ENCODE data around the gene CLEC4G.

CLEC4G gene

DNA sequence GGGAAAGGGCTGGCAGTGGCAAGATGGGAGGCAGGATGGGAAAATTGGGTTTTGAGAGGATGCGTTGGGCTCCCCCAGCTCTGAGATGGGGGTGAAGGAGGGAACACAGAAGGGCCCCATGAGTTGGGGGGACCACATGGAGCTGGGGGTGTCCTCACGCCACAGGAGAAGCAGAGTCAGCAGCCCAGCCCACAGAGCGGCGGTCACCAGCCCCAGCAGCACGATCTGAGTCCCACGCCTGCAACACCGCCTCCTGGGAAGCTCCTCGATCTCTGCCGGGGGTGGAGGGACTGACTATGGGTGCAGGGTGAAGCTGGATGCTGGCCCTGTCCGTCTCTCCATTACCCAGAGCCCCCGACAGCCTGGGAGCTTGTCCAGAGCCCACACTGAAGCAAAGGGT, 33.3 kb downstream of the CLEC4G start:
- in situ Hi-C loops (cut with MboI; ENCODE audit: low sequenced_read_pairs) = no loop called here

DNA sequence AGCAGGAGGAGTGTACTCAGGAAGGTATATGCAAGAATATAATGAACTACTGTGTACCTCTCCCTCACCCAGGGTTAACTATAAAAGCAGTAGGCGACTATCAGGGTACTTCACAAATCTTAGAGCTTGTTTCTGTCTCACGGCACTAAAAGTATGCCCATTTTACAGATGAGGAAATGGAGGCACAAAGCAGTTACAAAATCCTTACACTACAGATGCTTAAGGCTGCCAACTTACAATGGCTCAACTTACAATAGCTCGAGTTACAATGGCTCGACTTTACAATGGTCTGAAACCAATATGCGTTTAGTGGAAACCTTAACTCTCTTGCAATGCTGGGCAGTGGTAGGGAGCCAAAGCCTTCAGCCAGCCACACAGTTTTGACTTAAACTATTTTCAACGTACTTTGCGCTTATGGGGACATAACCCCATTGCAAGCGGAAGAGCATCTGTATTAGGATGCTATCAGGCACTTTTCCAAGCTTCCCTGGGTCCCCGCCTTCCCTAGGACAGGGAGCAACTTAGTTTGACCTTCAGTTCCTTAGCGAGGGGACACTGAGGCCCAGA, 34.1 kb downstream of the CLEC4G start:
- in situ Hi-C loops (cut with MboI; ENCODE audit: low sequenced_read_pairs) = no loop called here

DNA sequence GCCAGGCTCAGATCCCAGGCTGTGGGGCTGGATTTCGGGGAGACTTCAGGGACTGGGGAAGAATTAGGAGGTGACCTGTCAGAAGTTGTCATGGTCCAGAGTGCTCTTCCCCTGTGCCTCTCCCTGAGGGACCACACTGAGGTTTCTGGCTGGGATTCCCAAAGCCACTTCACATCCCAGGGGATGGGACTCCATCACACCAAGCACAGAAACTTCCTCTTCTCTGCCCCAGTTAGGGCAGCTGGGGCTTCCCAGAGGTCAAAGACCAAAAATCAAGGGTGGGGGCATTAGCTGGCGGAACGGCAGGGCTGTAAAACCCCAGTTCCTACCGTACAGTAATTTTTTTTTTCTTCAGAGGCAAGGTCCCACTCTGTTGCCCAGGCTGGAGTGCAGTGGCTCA, 37.4 kb downstream of the CLEC4G start:
- in situ Hi-C loops (cut with MboI; ENCODE audit: low sequenced_read_pairs) = no loop called here

DNA sequence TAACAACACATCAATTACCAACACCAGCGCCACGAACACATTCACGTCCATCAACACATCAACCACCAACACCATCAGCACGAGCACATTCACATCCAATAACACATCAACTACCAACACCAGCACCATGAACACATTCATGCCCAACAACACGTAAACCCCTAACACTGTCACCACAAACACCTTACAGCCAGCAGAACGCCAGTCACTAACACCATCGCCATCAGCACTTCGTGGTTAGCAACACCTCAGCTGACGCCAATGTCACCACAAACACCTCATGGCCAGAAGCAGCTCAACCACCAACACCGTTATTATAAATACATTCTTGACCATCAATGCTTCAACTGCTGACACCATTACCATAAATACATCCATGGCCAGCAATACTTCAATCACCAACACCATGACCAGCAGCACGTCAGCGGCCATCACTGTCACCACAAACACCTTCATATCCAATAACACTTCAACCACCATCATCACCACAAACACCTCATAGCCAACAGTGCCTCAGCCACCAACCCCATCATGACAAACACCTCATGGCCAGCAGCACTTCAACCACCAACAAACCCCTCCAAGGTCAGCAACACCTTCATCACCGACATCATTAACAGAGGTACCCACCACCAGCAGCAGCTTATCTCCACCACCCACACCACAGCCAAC, 39.4 kb downstream of the CLEC4G start:
- in situ Hi-C loops (cut with MboI; ENCODE audit: low sequenced_read_pairs) = no loop called here

DNA sequence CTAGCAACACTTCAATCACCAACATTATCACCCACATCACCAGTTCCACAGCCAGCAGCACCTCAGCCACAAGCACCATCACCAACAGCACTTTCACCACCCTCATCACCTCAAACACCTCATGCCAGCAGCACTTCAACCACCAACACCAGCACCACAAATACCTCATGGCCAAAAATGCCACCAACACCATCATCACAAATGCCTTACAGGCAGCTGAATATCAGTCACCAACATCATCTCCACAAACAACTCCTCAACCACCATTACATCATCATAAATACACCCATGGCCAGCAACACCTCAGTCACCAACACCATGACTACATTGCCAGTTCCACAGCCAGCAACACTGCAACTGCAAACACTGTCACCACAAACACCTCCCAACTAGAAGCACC, 40.4 kb downstream of the CLEC4G start:
- in situ Hi-C loops (cut with MboI; ENCODE audit: low sequenced_read_pairs) = no loop called here

DNA sequence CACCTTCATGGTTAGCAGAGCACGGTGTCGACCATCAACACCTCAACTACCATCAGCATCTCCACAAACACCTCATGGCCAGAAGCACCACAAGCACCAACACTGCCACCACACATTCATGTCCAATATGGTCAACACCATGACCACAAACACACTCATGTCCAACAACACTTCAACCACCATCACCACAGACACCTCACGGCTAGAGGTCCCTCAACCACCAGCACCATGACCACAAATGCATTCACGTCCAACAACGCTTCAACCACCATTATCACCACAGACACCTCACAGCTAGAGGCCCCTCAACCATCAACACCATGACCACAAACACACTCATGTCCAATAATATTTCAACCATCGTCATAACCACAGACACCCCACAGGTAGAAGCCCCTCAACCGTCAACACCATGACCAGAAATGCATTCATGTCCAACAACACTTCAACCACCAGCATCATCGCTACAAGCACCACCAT, 41.1 kb downstream of the CLEC4G start:
- in situ Hi-C loops (cut with MboI; ENCODE audit: low sequenced_read_pairs) = no loop called here

DNA sequence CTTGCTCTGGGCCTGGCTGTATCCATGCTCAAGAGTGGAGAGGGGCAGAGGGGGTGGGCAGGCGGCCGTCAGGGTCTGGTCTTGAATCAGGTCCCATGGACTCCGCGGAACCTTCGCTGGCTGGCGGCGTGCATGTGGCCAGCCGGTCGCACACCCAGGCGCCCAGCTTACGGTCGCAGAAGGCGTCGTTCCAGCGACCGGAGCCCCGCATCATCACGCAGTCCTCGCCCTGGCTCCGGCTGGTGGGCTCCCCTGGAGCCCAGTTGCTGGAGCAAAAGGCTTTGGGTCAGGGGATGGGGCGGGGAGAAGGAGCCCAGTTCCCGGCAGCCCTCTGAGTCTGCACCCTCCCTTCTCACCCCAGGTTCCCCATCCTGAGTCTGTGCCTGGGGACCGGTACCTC, 42.7 kb downstream of the CLEC4G start:
- in situ Hi-C loops (cut with MboI; ENCODE audit: low sequenced_read_pairs) = no loop called here

DNA sequence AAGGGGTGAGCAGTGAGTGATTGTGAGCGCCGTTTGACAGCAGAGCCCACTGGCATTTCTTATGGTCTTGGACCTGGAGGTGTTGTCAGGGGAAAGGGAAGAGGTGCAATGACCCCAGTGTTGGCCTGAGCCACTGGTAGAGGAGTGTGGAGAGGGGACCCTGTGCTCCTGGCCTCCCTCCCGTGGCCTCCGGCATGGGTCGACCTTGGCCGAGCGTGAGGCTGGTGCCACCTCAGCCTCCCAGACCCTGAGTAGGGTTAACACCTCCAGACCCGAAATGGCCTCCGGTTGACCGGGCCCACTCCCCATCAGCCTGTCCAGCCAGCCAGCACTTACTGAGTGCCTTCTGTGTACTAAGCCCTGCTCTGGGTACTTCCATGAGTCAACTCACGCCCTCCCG, 44.7 kb downstream of the CLEC4G start:
- in situ Hi-C loops (cut with MboI; ENCODE audit: low sequenced_read_pairs) = no loop called here

DNA sequence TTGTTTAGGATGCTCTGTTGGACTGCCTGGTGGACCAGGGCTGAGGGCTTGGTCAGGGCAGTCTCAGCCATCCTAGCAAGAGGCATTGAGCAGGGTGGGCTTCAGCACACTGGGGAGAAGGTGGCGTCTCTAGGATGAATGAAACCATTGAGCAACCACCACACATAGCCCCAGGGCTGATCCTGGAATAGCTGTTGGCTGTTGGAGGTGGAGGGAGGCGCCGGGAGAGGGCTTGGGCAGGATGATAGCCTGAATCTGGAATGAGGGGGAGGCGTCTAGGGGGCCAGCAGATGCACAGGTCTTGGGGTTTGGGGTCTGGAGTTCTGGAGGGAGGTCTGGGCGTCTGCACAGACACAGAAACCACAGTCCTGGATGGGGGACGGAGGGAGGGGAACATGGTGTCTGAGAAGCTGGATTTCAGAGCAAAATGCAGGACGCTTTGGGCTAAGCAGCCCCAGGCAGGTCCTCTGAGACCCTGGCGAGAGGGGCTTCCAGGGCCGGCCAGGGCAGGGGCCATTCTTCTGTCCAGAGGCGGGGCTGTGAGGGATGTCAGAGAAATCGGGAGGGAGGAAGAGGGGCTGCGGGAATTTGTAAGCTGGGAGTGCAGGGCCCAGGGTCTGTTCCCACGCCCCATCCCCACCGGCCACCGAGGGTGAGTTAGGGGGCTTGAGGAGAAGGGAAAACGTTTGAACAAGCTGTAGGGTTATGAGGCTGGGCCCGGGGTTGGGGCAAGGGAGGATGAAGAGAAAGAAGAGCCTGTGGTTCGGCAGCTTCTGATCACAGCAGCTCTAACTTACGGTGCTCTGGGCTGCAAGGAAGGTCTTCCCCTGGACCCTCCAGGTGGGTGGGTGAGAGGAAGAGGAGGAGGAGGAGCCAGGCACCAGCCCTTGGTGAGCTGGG, 46.1 kb downstream of the CLEC4G start:
- in situ Hi-C loops (cut with MboI; ENCODE audit: low sequenced_read_pairs) = no loop called here

DNA sequence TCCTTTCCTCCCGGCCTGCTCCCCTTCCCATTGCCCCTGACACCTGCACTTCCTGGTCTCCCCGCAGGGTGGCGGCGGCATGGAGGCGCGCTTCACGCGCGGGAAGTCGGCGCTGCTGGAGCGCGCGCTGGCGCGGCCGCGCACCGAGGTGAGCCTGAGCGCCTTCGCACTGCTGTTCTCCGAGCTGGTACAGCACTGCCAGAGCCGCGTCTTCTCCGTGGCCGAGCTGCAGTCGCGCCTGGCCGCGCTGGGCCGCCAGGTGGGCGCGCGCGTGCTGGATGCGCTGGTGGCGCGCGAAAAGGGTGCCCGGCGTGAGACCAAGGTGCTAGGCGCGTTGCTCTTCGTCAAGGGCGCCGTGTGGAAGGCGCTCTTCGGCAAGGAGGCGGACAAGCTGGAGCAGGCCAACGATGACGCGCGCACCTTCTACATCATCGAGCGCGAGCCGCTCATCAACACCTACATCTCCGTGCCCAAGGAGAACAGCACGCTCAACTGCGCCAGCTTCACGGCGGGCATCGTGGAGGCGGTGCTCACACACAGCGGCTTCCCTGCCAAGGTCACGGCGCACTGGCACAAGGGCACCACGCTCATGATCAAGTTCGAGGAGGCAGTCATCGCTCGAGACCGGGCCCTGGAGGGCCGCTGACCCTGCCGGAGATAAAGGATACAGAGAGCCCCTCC, 49.6 kb downstream of the CLEC4G start:
- in situ Hi-C loops (cut with MboI; ENCODE audit: low sequenced_read_pairs) = no loop called here

DNA sequence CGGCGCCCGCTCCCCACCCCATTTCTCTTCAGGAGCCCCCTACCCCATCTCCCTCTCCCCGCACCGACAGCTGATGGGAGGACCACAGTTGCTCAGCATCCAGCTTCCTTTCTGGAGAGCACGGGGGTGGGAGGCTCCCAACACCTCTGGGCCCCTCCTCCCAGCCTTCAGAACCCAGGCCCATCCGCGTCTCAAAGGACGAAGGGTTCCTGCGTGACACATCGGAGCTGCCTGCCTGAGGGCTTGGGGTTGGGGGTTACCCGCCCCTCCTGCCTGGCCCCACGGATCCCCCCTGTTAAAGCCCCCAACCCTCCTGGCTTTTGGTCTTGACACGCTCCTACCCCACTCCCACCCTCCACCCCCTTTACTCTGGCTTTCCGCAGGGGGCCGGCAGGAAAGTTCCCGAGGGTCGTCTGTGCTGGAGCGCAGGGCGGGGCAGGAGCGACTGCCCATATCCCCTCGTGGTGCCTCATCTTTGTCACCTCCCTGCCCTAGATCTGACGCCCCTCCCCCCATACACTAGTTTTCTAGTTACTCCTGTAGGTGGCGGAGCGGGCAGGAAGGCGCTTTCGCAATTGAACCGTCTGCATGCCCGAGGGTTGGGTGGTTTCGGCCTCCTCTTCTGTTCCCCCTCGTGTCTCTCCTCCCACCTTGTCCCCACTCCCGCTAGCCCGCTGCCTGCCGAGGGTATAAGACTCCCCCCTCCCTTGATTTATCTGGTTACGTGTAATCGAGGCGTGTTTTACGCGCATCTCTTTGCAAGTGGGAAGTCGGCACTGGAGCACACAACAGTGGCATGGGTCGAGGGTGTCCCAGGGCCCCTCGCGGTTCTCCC, 50.4 kb downstream of the CLEC4G start:
- in situ Hi-C loops (cut with MboI; ENCODE audit: low sequenced_read_pairs) = no loop called here

DNA sequence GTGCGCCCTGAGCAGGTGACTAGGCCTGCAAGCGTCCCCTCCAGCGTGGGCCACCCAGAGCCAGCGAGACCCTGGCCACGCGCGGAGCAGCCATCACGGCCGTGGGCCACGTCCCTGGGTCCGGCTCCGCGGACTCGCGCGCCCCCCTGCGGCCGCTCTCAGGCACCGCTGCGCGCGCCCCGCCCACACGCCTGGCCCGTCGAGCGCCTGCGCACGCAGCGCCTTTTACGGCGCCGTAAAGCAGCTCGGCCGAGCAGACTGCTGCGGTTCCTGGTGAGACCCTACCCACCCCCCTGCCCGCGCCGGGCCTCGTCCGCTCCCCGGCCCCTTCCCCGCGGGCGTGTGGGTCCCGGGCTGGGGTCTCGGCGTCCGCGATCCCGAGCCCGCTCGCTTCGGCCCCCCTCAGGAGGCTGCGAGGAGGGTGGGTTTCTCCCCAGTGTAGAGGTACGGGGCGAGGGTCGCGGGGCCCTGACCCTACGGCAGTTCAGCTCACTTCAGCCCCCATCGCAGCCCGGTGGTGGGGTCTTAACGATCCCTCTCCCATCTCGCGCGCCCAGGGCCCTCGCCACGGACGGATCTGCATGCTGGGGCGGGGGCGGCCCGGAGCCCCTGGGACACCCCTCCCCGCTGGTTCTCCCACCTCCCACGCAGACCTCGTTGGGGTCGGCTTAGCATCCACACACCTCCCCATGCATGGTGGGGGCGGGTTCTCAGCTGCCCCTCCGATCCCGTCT, 51.1 kb downstream of the CLEC4G start, which contains the start of gene TRAPPC5:
TSS of gene TRAPPC5 (plus strand) at position 228 of the 734 bp plus-strand sequence. CDS start 1,421 bp downstream, outside the sequence.
- in situ Hi-C loops (cut with MboI; ENCODE audit: low sequenced_read_pairs) = no loop called here

DNA sequence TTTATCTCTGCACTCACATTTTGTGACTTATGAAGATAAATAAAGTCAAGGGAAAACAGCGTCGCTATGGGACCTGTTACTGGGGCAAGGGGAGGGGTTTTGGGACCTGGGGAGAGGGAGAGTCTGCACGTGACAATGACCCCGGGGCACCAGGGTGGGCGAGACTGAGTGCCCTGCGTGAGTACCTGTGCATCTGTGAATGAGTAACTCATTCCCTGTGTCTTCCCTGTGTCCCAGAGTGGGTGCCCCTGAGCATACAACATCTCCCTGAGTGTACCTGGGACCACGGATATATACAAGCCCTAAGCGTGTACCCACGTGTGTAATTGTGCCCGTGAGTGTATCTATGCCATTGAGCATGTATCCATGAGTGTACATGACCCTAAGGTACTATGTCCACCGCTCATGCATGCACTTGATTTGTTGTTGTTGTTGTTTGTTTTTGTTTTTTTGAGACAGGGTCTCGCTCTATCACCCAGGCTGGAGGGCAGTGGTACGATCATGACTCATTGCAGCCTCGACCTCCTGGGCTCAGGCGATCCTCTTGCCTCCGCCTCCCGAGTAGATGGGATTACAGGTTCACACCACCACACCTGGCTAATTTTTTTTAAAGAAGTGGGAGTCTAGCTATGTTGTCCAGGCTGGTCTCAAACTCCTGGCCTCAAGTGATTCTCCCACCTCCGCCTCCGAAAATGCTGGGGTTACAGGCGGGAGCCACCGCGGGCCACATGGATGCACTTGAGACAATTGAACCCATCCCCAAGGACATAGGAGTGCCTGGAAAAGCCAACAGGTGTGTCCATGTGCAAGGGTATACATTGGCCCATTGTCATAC, 51.9 kb downstream of the CLEC4G start:
- in situ Hi-C loops (cut with MboI; ENCODE audit: low sequenced_read_pairs) = no loop called here

DNA sequence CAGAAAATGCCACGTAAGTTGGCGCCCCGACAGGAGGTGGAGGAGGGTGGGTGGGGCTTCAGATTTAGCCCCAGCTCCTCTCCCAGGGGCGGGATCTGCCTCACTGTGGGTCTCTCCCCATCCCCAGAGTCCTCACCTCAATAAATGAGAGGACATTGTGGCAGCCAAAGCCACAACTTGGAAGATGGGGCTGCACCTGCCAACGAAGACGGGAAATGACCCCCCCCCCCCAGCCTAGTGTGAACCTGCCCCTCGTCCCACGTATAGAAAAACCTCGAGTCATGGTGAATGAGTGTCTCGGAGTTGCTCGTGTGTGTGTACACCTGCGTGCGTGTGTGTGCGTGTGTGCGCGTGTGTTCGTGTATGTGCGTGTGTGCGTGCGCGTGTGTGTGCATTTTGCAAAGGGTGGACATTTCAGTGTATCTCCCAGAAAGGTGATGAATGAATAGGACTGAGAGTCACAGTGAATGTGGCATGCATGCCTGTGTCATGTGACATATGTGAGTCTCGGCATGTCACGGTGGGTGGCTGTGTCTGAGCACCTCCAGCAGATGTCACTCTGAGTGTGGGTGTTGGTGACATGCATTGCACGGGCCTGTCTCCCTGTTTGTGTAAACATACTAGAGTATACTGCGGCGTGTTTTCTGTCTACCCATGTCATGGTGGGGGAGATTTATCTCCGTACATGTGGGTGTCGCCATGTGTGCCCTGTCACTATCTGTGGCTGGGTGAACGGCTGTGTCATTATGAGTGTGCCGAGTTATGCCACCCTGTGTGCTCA, 52.7 kb downstream of the CLEC4G start:
- in situ Hi-C loops (cut with MboI; ENCODE audit: low sequenced_read_pairs) = no loop called here

Measured in hTERT RPE-1 (cell line).